COLO668 (cell line): ENCODE data around the gene ARID3B.
"Not testable (repeated sequence)": the region's sequence is repeated elsewhere in the genome, so short reads cannot be mapped to it uniquely, and the experiment has no call there.

Source experiments
- DNase-seq: peaks from one replicate; lab custom pipeline; 2025; ENCODE audit not compliant: unreplicated experiment; lab: John Stamatoyannopoulos, UW

ARID3B gene

DNA sequence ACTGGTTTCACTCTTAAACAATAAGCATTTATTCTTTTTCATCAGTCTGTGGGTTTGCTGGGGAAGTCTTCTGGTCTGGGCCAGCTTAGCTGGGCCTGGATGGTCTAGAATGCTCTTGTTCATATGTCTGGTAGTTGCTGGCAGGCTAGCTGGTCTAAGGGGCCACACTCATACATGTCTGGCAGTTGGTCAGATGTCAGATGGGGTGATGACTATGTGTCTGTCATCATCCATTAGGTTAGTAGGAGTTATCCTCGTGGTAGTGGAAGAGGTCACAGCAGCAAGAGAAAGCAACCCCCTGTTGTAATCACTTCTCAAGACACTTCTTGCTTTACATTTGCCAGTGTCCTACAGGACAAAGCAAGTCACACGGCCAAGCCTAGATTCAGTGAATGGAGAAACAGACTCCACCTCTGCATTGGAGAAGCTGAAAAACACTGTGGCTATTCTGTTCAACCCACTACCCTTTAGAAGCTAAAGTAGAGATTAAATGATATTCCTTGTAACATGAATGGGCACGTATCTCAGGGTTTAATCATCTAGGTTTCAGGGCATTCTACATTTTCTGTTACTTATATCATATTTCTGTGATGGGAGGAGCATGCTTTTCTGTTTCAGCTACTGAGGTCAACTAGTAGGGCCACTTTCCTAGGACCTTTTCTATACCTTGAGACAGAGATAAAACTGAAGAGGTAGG, 5.5 kb upstream of the ARID3B start:
- no peak for DNase-seq

DNA sequence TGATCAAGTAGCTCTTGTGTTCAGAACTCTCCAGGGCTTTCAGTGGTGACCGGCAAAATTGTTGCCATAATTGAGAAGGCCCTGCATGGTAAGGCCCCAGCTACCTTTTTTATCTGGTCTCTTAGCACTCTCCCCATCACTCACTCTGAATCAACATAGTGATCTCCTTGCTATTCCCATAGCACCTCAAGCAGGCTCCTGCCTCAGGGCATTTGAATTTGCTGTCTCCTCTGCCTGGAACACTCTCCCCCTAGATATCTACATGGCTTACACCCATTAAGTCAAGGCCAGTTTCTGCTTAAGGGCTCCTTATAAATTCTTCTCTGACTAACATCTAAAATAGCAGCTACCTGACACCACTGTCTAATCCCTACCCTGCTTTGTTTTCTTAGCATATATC, 3.3 kb upstream of the ARID3B start:
- DNase-seq, result no peak

DNA sequence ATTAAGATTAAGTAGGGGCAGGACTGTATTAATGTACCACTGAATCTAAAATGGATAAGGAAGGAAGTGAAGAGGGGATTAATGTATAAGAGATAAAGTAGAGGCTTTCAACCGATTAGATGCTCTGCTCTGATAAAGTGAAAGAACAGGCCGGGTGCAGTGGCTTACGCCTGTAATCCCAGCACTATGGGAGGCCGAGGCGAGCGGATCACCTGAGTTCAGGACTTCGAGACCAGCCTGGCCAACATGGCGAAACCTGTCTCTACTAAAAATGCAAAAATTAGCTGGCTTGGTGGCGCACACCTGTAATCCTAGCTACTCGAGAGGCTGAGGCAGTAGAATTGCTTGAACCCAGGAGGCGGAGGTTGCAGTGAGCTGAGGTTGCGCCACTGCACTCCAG, 1.5 kb upstream of the ARID3B start:
- not testable (repeated sequence) for DNase-seq

DNA sequence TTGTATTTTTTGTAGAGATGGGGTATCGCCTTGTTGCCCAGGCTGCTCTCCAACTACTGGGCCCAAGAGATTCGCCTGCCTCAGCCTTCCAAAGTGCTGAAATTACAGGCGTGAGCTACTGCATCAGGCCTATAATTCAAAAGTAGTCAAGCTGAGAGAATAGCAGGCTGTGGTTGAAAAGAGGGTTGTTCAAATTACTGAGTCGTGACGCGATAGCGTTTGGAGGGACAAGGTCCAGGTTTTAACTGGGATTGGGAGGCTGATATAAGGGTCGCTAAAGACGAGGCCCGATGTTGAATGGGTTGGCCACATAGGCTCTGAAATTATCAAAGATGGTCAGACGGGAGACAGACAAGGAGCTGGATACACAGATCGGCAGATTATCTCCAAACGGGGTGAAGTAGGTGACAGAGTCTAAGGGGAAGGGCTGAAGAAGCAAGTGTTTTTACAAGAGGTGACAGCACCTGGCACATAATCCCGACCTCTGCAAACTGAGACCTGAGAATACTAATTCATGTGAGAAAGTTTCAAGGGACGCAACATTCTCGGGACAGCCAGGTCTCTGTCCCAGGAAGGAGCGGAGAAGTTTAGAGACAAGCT, 759 bp upstream of the ARID3B start:
- no peak for DNase-seq

DNA sequence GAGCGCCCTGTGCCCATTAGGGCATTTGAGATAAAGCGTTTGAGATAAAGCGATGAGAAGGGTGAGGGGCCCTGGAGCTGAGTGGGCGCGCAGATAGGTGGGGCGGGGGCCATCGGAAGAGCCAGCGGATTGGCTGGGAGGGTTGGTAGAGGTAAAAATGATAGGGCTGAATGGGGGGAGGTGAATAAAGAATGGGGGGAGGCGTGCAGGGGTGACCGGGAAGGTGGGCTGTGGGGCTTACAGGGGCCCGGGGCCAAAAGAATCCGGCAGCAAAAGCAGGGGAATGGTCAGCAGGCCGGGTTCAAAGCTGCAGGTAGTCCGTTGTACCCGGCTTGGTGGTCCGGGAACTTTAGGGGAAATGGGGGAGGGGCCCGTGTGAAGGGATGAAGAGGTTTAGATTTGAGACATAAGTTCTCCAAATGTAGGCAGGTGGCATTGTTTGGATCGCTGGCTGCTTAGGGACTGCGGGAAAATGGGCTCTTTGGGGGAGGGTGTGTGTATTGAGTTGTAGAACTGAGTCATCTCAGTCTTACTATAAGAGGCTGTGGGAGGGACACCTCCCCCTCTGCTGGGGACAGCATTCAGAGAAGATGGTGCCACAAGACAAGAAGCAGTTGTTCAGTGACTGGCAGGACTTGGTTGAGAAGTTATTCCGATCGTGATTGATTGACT, 610 bp downstream of the ARID3B start:
- DNase-seq, result peak; percentile 26

DNA sequence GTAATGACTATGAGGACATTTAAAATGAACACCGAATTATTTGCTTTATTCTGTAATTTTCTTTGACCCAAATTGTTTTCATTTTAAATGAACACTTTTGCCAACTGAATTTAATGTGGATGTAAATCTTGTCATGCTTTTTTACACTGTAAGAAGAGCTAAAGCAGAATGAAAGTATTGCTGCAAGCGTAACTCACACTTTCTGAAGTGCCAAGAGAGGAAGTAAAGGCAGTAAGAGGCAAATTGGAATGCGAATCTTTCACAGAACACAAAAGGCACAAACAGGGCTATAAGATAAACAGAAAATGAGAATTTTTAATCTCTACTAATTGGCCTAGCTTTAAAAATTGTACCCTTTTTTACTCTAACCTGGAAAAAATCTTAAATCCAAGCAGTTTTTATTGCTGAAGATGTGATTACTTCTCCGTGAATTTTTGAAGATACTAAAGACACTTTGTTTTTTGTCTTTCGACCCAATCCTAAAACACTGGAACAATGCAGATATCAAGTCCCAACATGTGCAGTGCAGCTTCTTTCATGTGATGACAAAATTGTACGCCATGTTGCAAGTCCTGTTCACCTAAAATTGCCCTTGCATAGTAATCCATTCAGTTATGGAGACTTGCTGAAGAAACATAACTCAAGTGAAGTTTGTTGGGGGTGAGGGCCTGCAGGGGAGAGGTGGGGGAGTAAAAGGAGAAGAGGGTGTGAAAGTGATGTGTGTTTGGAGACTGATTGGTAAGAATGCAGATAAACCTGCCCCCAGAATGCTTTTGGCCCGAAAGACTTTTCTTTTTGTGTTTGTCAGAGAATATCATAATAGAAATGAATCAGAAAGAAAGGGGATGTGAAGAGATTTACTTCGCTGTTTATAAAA, 1.4 kb downstream of the ARID3B start:
- DNase-seq, result no peak

DNA sequence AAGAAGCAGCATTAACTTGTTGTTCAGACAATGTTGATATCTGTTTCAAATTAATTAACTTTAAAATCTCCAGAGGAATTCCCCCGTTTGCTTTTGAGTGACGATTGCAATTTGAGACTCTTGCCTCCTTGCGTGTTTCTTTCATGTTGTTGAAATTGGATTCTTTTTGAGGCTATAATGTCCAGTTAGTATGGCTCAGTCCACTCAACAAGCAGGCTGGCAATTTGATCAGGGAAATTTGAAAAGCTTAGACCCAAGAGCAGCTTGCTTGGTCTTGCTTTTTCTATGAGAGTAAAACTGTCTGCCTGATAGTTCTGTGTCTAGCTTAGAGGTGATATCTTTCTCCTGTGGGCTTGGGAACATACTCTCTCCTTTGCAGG, 2.0 kb downstream of the ARID3B start:
- no peak for DNase-seq

DNA sequence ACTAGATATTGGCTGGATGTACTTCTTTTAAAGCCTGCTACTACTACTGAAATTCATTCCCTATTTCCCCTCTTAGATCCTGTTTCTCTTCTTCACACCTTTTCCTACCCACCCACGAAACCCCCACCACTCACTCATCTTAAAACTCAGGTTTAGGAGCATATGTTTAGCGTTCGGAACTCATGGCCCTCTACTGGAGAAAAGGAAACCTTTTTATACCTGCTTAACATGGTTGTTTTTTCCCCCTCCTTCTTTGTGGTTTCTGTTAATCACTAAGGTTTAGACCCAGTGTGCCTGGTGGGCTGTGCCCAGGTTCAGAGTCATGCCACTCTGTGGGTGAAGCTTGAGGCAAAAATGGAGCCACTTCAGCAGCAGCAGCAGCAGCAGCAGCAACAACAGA, 2.6 kb downstream of the ARID3B start:
- no peak for DNase-seq

DNA sequence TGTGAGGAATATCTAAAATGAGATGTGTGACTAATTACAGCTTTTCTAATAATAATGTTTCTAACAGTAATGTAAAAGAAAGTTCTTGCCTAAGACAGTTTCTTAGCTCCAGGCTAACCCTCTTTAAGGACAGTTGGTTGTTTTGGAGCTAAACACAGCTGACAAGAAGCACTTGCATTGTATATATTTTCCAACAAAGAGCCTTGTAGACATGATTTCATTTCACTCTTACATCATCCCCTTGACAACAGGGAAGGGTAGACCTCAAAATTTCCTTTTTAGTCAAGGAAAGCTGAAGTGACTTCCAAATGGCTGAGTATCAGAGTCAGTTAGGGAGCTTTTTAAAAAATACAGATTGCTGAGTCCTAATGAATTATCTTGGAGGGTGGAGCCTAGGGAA, 4.1 kb downstream of the ARID3B start:
- no peak for DNase-seq

DNA sequence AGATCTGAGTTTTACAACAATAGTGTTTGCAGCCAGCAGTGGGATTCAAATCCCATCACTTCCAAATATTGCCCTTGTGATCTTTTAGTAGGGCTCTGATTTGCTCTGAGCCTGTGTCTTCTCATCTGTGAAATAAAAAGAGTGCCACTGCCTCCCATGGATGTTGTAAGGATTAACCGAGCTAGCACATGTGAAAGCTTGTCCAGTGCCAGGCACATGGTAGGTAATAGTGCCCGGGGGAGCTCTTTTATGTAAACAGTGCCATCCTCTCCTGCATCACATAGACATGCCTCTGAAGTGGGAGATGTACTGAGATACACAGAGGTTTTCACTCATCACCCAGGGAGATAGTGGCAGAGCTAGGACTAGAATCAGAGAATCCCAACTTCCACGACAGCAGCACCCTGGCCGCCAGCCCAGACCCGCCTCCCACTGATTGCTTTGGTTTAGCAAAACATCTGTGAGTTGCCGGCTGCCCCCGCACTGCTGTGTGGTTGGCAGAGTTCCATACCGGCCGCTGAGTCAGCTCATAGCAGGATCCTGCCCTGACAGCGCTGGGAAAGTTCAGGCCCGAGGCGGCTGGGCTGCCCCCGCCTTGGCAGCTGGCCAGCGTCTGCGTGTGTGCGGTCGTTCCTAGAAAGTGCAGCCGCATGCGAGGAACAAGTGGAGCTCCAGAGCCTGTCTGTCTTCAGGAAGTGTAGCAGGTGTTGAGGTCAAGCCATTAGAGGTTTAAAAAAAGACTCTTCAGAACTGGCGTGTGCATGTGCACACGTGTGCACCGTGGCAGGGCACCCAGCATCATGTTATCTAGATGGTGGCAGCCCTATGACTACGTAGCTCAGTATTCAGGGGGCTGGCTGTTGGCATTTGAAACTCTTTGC, 5.0 kb downstream of the ARID3B start:
- peak; percentile 97 for DNase-seq

DNA sequence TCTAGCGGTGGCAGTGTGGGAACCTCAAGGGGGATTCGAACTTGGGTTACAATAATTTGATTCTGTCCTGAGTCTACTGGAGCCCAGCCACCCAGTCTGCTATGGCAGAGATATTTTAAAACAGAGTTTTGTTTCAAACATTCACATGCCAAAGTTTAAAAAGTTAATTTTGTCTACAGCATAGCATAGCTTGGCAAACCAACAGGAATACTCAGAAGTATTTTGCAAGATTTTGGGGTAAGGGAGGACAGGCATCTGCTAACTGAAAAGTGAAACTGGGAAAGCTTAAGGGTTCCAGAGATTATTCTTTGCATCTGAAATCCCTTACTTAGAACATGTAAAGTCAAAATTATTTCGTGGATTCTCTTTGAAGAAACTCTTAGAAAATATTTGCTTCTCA, 6.6 kb downstream of the ARID3B start:
- DNase-seq, result no peak

DNA sequence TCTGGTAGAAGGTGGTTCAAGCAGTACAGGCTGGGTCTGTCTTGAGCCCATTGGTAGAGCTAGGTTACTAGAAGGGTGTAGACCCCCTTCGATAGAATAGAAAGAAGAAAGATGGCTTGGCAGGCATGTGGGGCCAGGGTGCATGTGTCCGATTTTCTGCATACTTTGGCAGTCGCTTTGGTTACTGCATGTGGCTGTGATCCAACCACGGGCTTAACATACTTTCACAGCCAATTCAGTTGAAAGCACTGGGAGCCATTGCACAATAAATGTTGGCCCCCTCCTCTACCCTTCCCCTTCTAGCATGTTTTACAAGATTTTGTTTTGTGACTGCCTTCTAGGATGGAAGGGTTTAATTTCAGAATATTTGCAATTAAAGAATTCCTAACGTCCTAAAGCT, 7.2 kb downstream of the ARID3B start:
- no peak for DNase-seq

DNA sequence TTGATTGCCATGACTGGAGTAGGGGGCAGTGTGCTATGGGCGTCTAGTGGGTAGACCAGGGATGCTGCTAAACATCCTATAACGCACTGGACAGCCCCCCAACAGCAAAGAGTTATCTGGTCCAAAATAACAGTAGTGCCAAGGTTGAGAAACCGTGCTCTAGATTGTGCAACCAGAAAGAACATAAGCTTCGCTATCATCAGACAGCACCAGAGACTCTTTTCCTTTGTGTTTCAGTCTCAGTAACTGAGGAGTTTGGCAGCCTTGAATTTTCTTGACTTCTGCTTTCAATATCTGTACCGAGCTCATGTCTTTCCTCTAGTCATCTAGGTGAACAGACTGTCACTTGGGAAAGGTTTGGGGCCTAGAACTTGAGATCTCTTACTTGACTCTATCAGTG, 8.8 kb downstream of the ARID3B start:
- DNase-seq, result no peak

DNA sequence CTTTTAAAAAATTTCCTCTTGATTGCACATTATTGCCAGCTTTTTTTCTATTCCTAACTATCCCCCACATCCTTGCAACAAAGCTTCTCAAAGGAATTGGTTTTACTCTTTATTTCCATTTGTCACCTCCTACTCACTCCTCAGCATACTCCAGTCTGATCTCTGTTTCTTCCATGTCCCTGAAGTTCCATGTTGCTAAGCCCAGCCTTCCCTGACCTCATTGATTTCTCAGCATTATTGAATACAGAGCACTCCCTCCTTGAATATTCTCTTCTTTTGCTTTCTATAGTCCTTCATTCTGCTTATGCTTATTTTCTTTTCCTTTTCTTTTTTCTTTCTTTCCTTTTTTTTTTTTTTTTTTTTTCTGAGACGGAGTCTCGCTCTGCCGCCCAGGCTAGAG, 10.7 kb downstream of the ARID3B start:
- no peak for DNase-seq

DNA sequence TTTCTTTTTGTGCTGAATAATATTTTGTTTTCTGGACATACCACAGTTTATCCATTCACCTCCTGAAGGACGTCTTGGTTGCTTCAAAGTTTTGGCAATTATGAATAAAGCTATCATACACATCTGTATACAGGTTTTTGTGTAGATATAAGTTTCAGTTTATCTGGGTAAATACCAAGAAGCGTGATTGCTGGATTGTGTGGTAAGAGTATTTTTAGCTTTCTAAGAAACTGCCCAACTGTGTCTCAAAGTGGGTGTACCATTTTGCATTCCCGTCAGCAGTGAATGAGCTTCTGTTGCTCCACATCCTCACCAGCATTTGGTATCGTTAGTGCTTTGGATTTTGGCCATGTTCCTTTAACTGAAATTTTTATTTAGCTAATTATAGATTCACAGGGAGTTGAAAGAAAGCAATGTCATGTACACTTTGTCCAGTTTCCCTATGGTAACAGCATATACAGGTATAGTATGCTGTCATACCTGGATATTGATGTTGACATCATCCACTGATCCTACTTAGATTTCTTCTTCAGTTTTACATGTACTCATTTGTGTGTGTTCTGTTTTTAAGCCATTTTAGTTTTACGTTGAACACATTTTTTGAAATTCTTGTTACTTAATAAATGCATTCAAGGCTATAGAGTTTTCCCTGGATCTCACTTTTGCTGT, 11.9 kb downstream of the ARID3B start:
- no peak for DNase-seq

DNA sequence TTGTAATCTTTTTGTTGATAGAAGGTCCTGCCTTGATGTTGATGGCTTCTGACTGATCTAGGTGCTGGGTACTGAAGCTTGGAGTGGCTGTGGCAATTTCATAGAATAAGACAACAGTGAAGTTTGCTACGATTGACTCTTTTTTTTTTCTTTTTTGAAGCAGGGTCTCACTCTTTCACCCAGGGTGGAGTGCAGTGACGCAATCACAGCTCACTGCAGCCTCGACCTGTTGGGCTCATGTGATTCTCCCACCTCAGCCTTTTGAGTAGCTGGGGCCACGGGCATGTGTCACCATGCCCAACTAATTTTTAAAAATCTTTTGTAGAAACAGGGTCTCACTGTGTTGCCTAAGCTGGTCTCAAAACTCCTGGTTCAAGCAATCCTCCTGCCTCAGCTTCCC, 14.2 kb downstream of the ARID3B start:
- DNase-seq, result no peak

DNA sequence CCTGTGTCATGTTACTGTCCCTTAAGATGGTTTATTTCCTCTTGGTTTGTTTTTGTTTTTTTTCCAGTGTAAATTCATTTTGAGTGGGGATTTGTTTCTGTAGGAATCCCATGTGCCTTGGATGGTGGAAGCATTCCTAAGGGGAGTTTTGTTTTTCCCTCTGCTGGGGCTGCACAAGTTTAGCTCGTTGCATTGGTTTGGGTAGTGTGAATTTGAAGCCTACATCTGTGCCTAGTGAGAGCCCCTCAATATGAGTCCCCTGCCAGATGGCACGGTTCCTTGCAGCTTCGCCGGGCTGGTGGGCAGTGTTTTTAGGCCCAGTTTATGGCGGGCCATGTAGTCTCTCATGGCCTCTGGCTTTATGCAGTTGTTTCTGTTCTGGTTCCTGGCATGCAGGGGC, 17.7 kb downstream of the ARID3B start:
- no peak for DNase-seq

DNA sequence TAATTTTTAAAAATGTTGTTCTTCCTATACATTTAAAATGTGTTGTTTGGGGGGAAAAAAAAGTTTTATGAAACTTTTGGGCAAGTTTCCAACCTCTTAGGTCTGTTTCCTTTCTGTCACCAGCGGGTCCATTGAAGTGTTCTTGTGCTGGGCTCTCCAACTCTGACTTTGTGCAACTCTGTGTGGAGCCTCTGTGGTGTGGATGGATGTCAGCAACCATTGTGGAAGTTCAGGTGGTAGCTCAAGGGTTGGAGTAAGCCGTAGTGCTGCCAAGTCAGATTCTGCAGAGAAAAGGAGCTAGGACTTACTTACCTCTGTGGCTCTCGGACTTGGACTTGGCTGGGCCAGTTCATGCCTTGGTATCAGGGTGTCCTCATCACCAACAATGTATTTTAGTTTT, 22.4 kb downstream of the ARID3B start:
- DNase-seq, result no peak

DNA sequence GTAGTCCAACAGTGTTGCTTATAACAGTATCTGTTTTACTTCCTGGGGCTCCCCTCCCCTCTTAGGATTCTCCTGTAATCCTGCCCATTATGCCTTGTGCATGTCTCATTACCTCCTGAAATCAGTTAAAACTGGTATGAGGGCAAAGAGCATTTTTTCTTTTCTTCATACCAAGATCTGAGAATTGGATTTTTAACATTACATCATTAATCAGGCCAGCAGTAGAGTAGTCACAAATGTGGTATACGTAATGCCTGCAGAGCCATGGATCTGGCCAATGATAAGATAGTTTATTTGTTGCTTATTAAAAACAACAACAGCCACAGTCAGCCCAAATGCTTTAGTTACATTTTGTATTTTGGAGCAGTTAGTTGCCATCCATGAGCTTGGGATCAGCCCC, 23.2 kb downstream of the ARID3B start:
- no peak for DNase-seq

DNA sequence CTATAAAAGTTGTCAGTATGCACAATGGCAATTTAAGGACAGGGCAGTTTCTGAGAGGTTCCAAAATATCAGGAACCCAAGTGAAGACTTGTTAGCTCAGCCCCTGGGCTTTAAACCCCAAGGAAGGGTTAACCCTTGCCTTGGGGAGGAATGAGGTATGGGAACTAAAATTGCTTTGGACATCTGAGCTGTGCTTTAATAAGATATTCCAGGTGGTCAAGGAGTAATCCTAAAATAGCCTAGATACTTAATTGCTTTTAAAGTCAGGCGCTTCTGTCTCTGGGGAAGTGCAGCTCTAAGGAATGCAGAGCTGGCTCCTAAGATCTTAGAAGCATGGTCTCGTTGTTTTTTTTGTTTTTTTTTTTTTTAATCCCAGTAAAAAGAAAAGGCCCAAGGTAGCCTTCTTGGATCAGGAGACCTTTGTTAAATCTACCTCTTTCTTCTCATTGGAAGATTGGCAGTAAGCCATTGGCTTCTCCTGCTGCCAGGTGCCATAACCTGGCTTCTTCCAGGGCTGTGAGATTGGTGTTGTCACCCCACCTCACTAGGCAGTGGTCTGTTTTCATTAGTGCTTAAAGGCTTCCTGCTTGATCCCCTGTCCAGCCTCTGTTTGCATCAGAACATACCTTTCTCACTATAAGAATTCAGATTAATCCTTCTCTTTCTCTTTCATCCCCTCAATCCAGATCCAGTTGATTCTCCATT, 24.5 kb downstream of the ARID3B start:
- DNase-seq, result no peak
